C4-2B (cell line): ENCODE results near the gene FNDC10.

ENCODE experiments used
- H3K27ac ChIP-seq: fragments of 450-650 bp; 2 replicates; pipeline ENCODE4 v1.5.1; 2017
- ZFX ChIP-seq: fragments of 450-650 bp; IDR thresholded peaks from 2 replicates; pipeline ENCODE4 v1.6.1; 2017
- TF ChIP-seq, protein P1 (sequence below): fragments of 450-650 bp; conservative IDR thresholded peaks from 2 replicates; pipeline ENCODE4 v1.5.1; 2017; ENCODE audit warnings: mild to moderate bottlenecking

The FNDC10 gene

DNA sequence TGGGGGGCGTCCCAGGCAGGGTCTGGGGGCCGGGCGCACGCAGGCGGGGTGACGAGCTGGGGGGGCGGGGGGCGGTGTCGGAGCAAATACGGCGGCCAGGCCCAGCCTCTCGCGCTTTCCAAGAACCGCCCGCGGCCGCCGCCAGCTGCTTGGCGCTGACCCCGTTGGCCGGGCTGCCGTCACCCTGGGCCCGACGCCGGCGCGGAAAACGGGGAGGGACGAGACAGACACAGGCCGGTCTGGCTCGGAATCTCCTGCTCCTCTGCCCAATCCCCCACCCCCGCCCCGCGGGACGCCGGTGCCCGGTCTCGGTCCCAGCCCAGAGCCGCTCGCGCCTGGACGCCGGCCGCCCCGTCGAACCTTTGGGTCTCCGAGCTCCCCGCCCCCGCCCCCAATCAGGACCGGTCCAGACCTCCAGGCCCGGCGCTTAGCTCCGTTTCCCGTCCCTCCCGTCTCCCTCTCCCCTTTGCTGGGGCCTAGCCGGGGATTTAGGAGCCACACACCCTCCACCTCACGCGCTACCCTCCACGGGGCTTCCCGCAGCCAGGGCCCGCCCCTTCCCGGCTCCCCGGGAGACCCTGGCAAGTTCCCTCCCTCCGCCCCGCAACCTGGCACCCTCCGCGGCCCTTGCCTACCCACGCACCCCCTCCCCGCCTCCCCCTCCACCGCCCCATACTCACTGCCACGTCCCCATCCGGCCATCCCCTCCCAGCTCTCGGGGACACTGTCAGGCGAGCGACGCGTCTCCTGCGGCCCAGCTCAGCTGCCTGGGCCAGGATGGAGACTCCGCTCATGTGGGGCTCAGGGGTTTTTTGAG is 31.2 kb upstream of the FNDC10 start:
- no peak overlapping the region for H3K27ac ChIP-seq
- TF ChIP-seq, protein P1, sequence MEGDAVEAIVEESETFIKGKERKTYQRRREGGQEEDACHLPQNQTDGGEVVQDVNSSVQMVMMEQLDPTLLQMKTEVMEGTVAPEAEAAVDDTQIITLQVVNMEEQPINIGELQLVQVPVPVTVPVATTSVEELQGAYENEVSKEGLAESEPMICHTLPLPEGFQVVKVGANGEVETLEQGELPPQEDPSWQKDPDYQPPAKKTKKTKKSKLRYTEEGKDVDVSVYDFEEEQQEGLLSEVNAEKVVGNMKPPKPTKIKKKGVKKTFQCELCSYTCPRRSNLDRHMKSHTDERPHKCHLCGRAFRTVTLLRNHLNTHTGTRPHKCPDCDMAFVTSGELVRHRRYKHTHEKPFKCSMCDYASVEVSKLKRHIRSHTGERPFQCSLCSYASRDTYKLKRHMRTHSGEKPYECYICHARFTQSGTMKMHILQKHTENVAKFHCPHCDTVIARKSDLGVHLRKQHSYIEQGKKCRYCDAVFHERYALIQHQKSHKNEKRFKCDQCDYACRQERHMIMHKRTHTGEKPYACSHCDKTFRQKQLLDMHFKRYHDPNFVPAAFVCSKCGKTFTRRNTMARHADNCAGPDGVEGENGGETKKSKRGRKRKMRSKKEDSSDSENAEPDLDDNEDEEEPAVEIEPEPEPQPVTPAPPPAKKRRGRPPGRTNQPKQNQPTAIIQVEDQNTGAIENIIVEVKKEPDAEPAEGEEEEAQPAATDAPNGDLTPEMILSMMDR = no peak
- no peak for TF ChIP-seq ZFX

DNA sequence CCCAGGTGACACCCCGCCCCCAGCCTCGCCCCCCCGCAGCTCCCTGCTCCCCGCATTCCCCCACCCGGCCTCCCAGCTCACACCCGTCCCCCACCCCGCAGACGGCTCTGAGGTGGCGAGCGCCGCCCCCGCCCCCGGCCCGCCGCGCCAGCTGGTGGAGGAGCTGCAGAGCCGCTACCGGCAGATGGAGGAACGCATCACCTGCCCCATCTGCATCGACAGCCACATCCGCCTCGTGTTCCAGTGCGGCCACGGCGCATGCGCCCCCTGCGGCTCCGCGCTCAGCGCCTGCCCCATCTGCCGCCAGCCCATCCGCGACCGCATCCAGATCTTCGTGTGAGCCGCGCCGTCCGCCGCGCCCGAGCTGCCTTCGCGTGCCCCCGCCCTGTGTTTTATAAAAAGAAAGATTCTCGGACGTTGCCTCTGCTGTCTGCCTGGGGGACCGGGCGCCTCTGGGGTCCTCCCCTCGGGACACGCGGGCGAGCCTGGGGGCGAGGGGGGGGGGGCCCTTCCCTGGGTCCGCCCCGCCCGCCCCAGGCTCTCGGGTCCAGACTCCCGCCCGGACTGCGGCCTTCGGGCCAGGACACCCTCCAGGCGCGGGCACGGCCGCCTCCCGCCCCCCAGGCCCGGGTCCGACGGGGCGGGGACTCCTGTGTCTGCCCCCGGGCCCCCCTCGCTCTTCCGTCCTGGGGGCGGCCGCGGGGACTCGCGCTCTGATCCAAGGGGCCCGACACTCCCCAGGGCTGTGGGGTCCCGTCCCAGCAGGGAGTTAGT is 30.4 kb upstream of the FNDC10 start:
- H3K27ac ChIP-seq = no peak overlapping the region
- no peak for TF ChIP-seq ZFX
- TF ChIP-seq, protein P1 = no peak

DNA sequence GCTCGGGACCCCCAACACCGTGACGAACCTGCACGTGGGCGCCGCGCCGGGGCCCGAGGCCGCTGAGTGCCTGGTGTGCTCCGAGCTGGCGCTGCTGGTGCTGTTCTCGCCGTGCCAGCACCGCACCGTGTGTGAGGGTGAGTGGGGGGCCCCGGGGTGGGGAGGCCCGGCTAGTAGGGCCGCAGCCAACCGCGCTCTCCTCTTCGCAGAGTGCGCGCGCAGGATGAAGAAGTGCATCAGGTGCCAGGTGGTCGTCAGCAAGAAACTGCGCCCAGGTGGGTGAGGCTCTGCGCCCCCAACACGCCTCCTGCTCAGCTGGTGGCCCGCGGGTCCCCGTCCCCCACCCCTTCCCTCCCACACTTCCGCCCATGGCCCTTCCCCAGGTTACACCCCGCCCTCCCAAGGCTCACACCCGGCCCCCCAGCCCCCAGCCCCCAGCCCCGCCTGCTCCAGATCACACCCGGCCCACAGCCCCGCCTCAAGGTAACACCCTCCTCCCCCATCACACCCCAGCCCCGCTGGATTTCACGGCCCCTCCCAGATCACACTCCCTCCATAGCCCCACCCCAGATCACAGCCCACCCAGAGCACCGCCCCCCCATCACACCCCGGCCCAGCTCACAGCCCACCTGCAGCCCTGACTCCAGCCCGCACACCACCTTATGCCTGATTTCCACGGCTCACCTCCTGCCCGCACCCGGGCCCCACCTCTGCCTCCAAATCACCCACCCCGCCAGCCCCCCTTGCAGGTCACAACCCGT is 29.7 kb upstream of the FNDC10 start:
- H3K27ac ChIP-seq = no peak overlapping the region
- TF ChIP-seq, protein P1 = no peak
- no peak for TF ChIP-seq ZFX

DNA sequence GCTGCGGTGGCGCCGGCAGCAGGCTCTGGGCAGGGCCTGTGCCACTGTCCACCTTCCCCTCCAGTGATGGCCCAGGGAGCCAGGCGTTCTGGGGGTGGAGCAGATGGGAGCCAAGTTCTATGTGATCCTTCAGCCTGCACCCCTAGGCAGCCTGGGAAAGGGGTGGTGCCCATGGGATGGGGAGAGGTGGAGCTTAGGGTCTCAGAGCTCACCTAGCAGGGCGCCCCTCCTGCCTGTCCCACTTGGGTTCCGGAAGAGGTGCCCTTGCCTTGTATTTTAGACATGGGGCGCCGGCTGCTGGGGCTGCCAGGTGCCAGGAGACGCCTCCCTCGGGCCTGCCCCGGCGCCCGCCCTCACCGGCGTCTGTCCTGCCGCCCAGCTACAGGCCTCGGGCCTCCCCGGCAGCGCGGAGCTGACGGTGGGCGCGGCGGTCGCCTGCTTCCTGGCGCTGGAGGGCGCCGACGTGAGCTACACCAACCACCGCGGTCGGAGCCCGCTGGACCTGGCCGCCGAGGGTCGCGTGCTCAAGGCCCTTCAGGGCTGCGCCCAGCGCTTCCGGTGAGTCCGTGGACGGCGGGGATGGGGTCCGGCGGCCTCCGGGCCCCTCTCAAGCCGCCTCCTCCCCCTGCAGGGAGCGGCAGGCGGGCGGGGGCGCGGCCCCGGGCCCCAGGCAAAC is 29.0 kb upstream of the FNDC10 start:
- no peak overlapping the region for H3K27ac ChIP-seq
- TF ChIP-seq, protein P1 = no peak
- TF ChIP-seq ZFX = no peak

DNA sequence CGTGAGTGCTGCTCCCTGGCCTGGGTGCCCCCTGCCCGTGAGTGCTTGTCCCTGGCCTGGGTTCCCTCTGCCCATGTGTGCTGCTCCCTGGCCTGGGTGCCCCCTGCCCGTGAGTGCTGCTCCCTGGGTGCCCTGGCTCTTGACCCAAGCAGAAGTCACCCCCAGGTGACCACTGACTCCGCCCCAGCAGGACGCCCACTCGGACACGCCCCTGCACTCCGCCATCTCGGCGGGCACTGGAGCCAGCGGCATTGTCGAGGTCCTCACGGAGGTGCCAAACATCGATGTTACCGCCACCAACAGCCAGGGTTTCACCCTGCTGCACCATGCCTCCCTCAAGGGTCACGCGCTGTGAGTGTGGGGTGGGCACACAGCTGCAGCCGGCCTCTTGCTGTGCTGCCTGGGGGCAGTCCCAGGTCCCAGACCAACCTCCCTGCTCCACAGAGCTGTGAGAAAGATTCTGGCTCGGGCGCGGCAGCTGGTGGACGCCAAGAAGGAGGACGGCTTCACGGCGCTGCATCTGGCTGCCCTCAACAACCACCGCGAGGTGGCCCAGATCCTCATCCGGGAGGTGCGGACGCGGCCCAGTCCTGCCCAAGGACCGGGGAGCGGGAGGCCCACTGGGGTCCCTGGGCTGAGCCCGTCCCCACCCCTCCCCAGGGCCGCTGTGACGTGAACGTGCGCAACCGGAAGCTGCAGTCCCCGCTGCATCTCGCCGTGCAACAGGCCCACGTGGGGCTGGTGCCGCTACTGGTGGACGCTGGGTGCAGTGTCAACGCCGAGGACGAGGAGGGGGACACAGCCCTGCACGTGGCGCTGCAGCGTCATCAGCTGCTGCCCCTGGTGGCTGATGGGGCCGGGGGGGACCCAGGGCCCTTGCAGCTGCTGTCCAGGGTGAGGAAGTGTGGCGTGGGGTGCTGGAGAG is 28.2 kb upstream of the FNDC10 start:
- no peak overlapping the region for H3K27ac ChIP-seq
- TF ChIP-seq, protein P1 = no peak
- TF ChIP-seq ZFX = no peak

DNA sequence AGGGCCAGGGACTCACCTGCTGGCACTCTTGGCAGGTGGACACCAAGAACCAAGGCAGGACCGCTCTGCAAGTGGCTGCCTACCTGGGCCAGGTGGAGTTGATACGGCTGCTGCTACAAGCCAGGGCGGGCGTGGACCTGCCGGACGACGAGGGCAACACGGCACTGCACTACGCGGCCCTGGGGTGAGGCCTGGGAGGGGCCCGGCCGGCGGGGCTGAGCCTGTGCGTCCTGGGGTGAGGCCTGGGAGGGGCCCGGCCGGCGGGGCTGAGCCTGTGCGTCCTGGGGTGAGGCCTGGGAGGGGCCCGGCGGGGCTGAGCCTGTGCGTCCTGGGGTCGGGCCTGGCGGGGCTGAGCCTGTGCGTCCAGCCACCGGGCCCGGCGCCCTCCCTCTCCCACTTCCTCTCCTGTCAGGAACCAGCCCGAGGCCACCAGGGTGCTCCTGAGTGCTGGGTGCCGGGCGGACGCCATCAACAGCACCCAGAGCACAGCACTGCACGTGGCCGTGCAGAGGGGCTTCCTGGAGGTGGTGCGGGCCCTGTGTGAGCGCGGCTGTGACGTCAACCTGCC is 27.4 kb upstream of the FNDC10 start:
- TF ChIP-seq ZFX = no peak
- TF ChIP-seq, protein P1 = no peak
- no peak overlapping the region for H3K27ac ChIP-seq
